GM12878 (cell line): ENCODE data around the gene CAMK2A. TPM values are rescaled to one million over a fixed set of nuclear protein-coding genes. Genes with fewer than 3 reads are reported as not detected.

Source experiments
- ATAC-seq: fragments of 200-7000 bp; cut with Tn5 transposase; 3 replicates; pipeline ENCODE4 v1.9.1; 2020; ENCODE audit warnings: mild to moderate bottlenecking, moderate library complexity
- BruUV-seq: library from RNA; stranded (reverse); fragments of 400-500 nt; replicated peaks from 2 replicates; lab custom pipeline; 2021; lab: Mats Ljungman, UMichigan
- CTCF ChIA-PET: fragments of 300-600 bp; sonication (Branson Sonifier 250); formaldehyde crosslinking; extraction: SDS; loops from one replicate; lab custom pipeline; 2021; ENCODE audit warnings: inconsistent platforms; lab: Yijun Ruan, JAX
- POLR2A ChIA-PET: fragments of 350-600 bp; formaldehyde crosslinking; extraction: SDS; loops from one replicate; lab custom pipeline; 2021; ENCODE audit warnings: inconsistent platforms; lab: Charles Lee
- RAD21 ChIA-PET: fragments of 300-600 bp; sonication (Branson Sonifier 250); formaldehyde crosslinking; loops from one replicate; lab custom pipeline; 2023; ENCODE audit warnings: antibody characterized with exemption; ENCODE audit not compliant: unreplicated experiment; lab: Charles Lee
- SMC1A ChIA-PET: fragments of 300-600 bp; sonication (Branson Sonifier 250); formaldehyde crosslinking; loops from one replicate; lab custom pipeline; 2023; ENCODE audit not compliant: unreplicated experiment, uncharacterized antibody; lab: Charles Lee
- DNase-seq: peaks from one replicate; pipeline ENCODE4 v3.0.0-alpha.2; 2011; ENCODE audit warnings: low read depth, low spot score
- FAIRE-seq: peaks from 3 replicates; lab custom pipeline; 2011; peaks lifted over from hg19 to GRCh38; lab: Jason Lieb, UNC
- H2AFZ ChIP-seq: 2 replicates; pipeline ENCODE4 v1.6.0; 2011; ENCODE audit warnings: low read depth, low read length, control low read depth; ENCODE audit not compliant: control insufficient read depth
- H3K27ac ChIP-seq: 2 replicates; pipeline ENCODE4 v1.5.1; 2011; ENCODE audit warnings: control low read depth; ENCODE audit not compliant: control insufficient read depth, insufficient read depth
- H3K27me3 ChIP-seq, 2 experiments: replicated peaks in 1 of 2; 2 replicates each; pipeline versions ENCODE4 v1.6.0 to v1.6.1; 2011; ENCODE audit warnings: low read length in 1 of 2; ENCODE audit not compliant: control insufficient read depth in 2 of 2, insufficient read depth in 2 of 2
- H3K36me3 ChIP-seq, 2 experiments: 2 replicates each; pipeline ENCODE4 v1.5.1; 2011; ENCODE audit warnings: low read length in 1 of 2; ENCODE audit not compliant: control insufficient read depth in 2 of 2, insufficient read depth in 2 of 2
- H3K4me1 ChIP-seq: 2 replicates; pipeline ENCODE4 v1.6.1; 2011; ENCODE audit warnings: mild to moderate bottlenecking, low read length, moderate library complexity, mixed read lengths; ENCODE audit not compliant: control insufficient read depth, insufficient read depth
- H3K4me2 ChIP-seq: 2 replicates; pipeline ENCODE4 v1.6.0; 2011; ENCODE audit warnings: control low read depth; ENCODE audit not compliant: control insufficient read depth, insufficient read depth
- H3K4me3 ChIP-seq: fragments of 200-600 bp; sonication (generic); 2 replicates; pipeline ENCODE4 v1.5.1; 2016
- H3K79me2 ChIP-seq: 2 replicates; pipeline ENCODE4 v1.6.0; 2011; ENCODE audit warnings: low read length; ENCODE audit not compliant: control insufficient read depth, insufficient read depth
- H3K9ac ChIP-seq: 2 replicates; pipeline ENCODE4 v1.8.0; 2011; ENCODE audit warnings: low read length, control low read depth, mixed read lengths; ENCODE audit not compliant: control insufficient read depth, insufficient read depth
- H3K9me3 ChIP-seq: replicated peaks from 3 replicates; pipeline ENCODE4 v1.5.1; 2011; ENCODE audit warnings: mild to moderate bottlenecking, low read length; ENCODE audit not compliant: control insufficient read depth, insufficient read depth
- H4K20me1 ChIP-seq: 2 replicates; pipeline ENCODE4 v1.6.0; 2011; ENCODE audit not compliant: control insufficient read depth, insufficient read depth
- CREM ChIP-seq: IDR thresholded peaks from 2 replicates; pipeline ENCODE4 v1.6.1; 2014; ENCODE audit warnings: antibody characterized with exemption, low read depth
- NBN ChIP-seq: fragments of 450-650 bp; IDR thresholded peaks from 2 replicates; pipeline ENCODE4 v1.6.1; 2016
- NRF1 ChIP-seq: conservative IDR thresholded peaks from 2 replicates; pipeline ENCODE4 v1.6.1; 2011; ENCODE audit warnings: mild to moderate bottlenecking, low read depth, low read length, improper control_type of control experiment
- PRDM15 ChIP-seq: fragments of 450-650 bp; formaldehyde crosslinking; IDR thresholded peaks from 2 replicates; pipeline ENCODE4 v1.4.0; 2020; ENCODE audit warnings: mild to moderate bottlenecking, moderate library complexity
- RB1 ChIP-seq: fragments of 450-650 bp; formaldehyde crosslinking; IDR thresholded peaks from 2 replicates; pipeline ENCODE4 v1.6.1; 2017; ENCODE audit warnings: mild to moderate bottlenecking, borderline replicate concordance
- RELA ChIP-seq: fragments of 450-650 bp; IDR thresholded peaks from 2 replicates; pipeline ENCODE4 v1.8.0; 2014; ENCODE audit warnings: borderline replicate concordance; ENCODE audit not compliant: partially characterized antibody
- RFX5 ChIP-seq: IDR thresholded peaks from 2 replicates; pipeline ENCODE4 v1.6.1; 2011; ENCODE audit warnings: low read depth, low read length, improper control_type of control experiment
- SIX5 ChIP-seq: IDR thresholded peaks from 2 replicates; pipeline ENCODE4 v1.6.1; 2011; ENCODE audit warnings: mild to moderate bottlenecking, low read depth, low read length, moderate library complexity; ENCODE audit not compliant: severe bottlenecking
- TCF12 ChIP-seq: IDR thresholded peaks from 2 replicates; pipeline ENCODE4 v1.6.1; 2011; ENCODE audit warnings: low read depth, mild to moderate bottlenecking, low read length
- ZBTB4 ChIP-seq: fragments of 450-650 bp; formaldehyde crosslinking; IDR thresholded peaks from 2 replicates; pipeline ENCODE4 v1.4.0; 2022; ENCODE audit warnings: mild to moderate bottlenecking, moderate library complexity
- ZNF217 ChIP-seq: fragments of 450-650 bp; IDR thresholded peaks from 2 replicates; pipeline ENCODE4 v1.6.1; 2017; ENCODE audit warnings: antibody characterized with exemption, mild to moderate bottlenecking
- WGBS: methylation state at CpG from one replicate; pipeline ENCODE4 v1.1.6; 2016; ENCODE audit warnings: low lambda C conversion rate; ENCODE audit not compliant: insufficient replicate concordance, insufficient coverage; ENCODE audit errors: missing lambda C conversion rate; 5-methylcytosine and 5-hydroxymethylcytosine counted together
- in situ Hi-C: fragments of 300-500 bp; cut with MboI; formaldehyde crosslinking; loops from 9 replicates; pipeline ENCODE4 v1.14.3; 2018; ENCODE audit warnings: mixed read lengths
- intact Hi-C: fragments of 100-400 bp; cut with micrococcal nuclease; formaldehyde crosslinking; loops from one replicate; pipeline ENCODE4 v1.14.2; 2022; ENCODE audit not compliant: unreplicated experiment
- polyA plus RNA-seq, 11 experiments: library from polyadenylated mRNA; depleted of rRNA in 4 of 11; unstranded in 6 of 11; stranded (reverse) in 5 of 11; fragments of >200 nt; fragmentation: Nextera tagmentation in 4 of 11; fragmentation: Illumina TruSeq in 1 of 11; extraction: Ambion mirVana in 4 of 11; extraction: Trizol in 1 of 11; gene quantifications; 1 replicate in 1 of 11; 2 replicates in 10 of 11; pipeline versions ENCODE4 v1.2.1 to v1.2.3, GENCODE V29; 2011 to 2016; ENCODE audit warnings: inconsistent platforms in 2 of 11, missing spikeins in 2 of 11, low read depth in 1 of 11
- total RNA-seq, 4 experiments: library from RNA; depleted of rRNA in 3 of 4; stranded (reverse); fragments of >200 nt in 3 of 4; fragmentation: Illumina TruSeq in 1 of 4; extraction: Trizol in 1 of 4; gene quantifications; 2 replicates each; pipeline versions ENCODE4 v1.2.1 to v1.2.3, GENCODE V29; 2013 to 2021
- TF ChIP-seq, protein P1 (sequence below): IDR thresholded peaks from 2 replicates; pipeline ENCODE4 v1.6.1; 2012; ENCODE audit warnings: low read depth, low read length, improper control_type of control experiment
- TF ChIP-seq, protein P2 (sequence below): fragments of 450-650 bp; IDR thresholded peaks from 2 replicates; pipeline ENCODE4 v1.6.1; 2016; ENCODE audit warnings: mild to moderate bottlenecking, moderate library complexity, borderline replicate concordance

CAMK2A gene
- total and polyA plus RNA-seq, 10 of the 15 experiments (the other 5 are each of a cell fraction or from before 2014, with no cell fraction given): 0.11 TPM; not detected in 9

- H3K9ac ChIP-seq: no peak overlapping the region
- H2AFZ ChIP-seq: no peak overlapping the region
- FAIRE-seq (no peak), ATAC-seq (no peak), DNase-seq (no peak)
- no peaks in the 10 kb centered on the region for H4K20me1 ChIP-seq
- SMC1A ChIA-PET: no interaction called here
- no peaks in the 10 kb centered on the region for H3K9me3 ChIP-seq
- CTCF ChIA-PET: no interaction called here
- 56% methylated on average over 15 of the region's 15 CpGs for WGBS
- intact Hi-C loops: no loop called here
- BruUV-seq: no TSS peak
- RAD21 ChIA-PET: no interaction called here
- H3K4me2 ChIP-seq: no peak overlapping the region
- in situ Hi-C loops: no loop called here
- H3K79me2 ChIP-seq: no peaks in the 10 kb centered on the region
- no peaks in the 10 kb centered on the region for H3K36me3 ChIP-seq
- no peaks in the 10 kb centered on the region; a peak in 1 of 4 replicates for H3K27me3 ChIP-seq
- H3K4me3 ChIP-seq: no peak overlapping the region
- POLR2A ChIA-PET: no interaction called here
- no peak overlapping the region for H3K27ac ChIP-seq
- H3K4me1 ChIP-seq: no peaks in the 10 kb centered on the region
- TF ChIP-seq, protein P1, sequence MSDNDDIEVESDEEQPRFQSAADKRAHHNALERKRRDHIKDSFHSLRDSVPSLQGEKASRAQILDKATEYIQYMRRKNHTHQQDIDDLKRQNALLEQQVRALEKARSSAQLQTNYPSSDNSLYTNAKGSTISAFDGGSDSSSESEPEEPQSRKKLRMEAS: no peak
- TF ChIP-seq RELA (no peak), RFX5 (no peak), ZBTB4 (CRISPR knock-in tag) (no peak), CREM (no peak), SIX5 (no peak), NBN (no peak), TCF12 (no peak), NRF1 (no peak), PRDM15 (CRISPR knock-in tag) (no peak), RB1 (no peak), ZNF217 (no peak)
- TF ChIP-seq, protein P2, sequence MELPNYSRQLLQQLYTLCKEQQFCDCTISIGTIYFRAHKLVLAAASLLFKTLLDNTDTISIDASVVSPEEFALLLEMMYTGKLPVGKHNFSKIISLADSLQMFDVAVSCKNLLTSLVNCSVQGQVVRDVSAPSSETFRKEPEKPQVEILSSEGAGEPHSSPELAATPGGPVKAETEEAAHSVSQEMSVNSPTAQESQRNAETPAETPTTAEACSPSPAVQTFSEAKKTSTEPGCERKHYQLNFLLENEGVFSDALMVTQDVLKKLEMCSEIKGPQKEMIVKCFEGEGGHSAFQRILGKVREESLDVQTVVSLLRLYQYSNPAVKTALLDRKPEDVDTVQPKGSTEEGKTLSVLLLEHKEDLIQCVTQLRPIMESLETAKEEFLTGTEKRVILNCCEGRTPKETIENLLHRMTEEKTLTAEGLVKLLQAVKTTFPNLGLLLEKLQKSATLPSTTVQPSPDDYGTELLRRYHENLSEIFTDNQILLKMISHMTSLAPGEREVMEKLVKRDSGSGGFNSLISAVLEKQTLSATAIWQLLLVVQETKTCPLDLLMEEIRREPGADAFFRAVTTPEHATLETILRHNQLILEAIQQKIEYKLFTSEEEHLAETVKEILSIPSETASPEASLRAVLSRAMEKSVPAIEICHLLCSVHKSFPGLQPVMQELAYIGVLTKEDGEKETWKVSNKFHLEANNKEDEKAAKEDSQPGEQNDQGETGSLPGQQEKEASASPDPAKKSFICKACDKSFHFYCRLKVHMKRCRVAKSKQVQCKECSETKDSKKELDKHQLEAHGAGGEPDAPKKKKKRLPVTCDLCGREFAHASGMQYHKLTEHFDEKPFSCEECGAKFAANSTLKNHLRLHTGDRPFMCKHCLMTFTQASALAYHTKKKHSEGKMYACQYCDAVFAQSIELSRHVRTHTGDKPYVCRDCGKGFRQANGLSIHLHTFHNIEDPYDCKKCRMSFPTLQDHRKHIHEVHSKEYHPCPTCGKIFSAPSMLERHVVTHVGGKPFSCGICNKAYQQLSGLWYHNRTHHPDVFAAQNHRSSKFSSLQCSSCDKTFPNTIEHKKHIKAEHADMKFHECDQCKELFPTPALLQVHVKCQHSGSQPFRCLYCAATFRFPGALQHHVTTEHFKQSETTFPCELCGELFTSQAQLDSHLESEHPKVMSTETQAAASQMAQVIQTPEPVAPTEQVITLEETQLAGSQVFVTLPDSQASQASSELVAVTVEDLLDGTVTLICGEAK: no peak
These were observed 52.4 kb downstream of the CAMK2A start for GRCh38 chr5:150236981-150237754.
